GM10248 (cell line): Measurements from ENCODE around the gene CAPZB.

Experiments used
- CTCF ChIA-PET: fragments of 300-600 bp; sonication (Branson Sonifier 250); formaldehyde crosslinking; extraction: SDS; loops from one replicate; lab custom pipeline; 2021; ENCODE audit warnings: antibody characterized with exemption; lab: Yijun Ruan, JAX
- POLR2A ChIA-PET: fragments of 350-650 bp; sonication (Branson Sonifier 250); formaldehyde crosslinking; extraction: SDS; loops from one replicate; lab custom pipeline; 2020; ENCODE audit warnings: antibody characterized with exemption; lab: Yijun Ruan, JAX
- DNase-seq: peaks from one replicate; pipeline ENCODE4 v3.0.0; 2012; ENCODE audit errors: extremely low spot score
- CTCF ChIP-seq: IDR thresholded peaks from 2 replicates; pipeline ENCODE4 v1.5.1; 2012; ENCODE audit warnings: mild to moderate bottlenecking, low read depth; ENCODE audit errors: extremely low read depth, missing control alignments, control extremely low read depth

The CAPZB gene

GRCh38 chr1:19333587-19334354 lies 151.6 kb downstream of the CAPZB start:
- POLR2A ChIA-PET, result no interaction called here
- no peak for TF ChIP-seq CTCF
- CTCF ChIA-PET, result interaction anchor here (1.4 to 1.7 kb wide), 2 partner anchors 8 to 14 kb away, joined by 3 to 4 read pairs; no protein-coding TSS in a partner anchor
- DNase-seq, result no peak

- no peak for TF ChIP-seq CTCF
- ChIA-PET CTCF (interaction anchor here (1.7 kb wide), 1 partner anchor 9 kb away, joined by 4 read pairs; no protein-coding TSS in a partner anchor), POLR2A (no interaction called here)
- DNase-seq, result no peak
Observed at GRCh38 chr1:19332832-19333231, 152.5 kb downstream of the CAPZB start.

DNA sequence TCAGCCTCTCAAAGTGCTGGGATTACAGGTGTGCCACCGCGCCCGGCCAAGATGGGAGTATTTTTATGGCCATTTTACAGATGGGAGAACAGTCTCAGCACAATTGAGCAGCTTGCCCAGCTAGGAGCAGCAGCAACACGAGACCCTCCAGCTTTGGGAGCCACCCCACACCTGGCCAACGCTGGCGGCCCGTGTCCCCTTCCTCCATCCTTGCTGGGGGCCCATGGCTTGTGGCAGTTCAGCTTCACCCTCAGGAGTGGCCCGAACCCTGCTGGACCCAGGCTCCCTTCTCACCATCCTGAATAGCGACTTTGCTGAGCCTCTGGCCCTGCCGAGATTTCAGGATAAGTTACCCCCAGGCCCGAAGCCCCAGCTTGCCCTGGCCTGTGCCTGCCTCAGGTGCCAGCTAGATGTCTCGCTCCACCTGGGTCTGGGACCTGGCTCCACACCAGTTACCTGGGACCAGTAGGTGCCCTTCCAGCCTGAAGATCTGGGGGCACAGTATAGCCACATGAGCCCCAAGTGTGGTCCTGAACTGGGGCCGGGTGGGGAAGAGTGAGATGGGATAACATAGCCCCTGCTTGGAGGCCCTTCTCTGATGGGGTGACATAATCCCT lies 154.0 kb downstream of the CAPZB start:
- DNase-seq, result no peak
- no peak for TF ChIP-seq CTCF
- ChIA-PET POLR2A (no interaction called here), CTCF (interaction anchor here (1.1 to 3.0 kb wide), 2 partner anchors 10 to 15 kb away, joined by 7 to 17 read pairs; no protein-coding TSS in a partner anchor)

DNA sequence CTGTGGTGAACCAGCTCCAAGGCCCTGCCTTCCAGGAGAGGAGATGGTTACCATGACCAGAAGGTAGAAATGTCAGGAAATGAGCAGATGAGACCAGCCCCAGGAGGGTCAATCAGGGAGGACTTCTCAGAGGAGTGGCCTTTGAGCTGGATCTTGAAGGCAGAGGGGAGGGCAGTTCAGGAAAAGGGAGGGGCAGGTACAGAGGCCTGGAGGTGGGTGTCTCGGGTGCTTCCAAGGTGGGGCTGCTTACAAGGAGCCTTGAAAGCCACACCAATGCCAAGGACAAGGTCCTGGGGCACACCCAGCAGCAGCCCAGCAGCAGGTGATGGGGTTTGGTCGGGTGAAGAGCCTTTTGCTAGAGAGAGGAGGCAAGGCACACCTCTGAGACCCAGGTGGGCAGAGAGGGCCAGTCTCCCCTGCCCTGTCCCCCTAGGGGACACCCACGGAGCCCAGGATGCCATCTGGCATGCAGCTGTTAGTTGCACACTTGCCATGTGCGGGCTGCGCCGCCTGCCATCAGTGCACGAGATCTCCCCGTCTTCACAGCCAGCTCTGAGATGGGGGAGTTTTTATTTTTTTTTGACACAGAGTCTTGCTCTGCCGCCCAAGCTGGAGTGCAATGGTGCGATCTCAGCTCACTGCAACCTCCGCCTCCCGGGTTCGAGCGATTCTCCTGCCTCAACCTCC lies 154.7 kb downstream of the CAPZB start:
- no peak for DNase-seq
- CTCF ChIA-PET, result interaction anchor here (1.1 to 3.0 kb wide), 3 partner anchors 11 to 16 kb away, joined by 3 to 17 read pairs (median 7); no protein-coding TSS in a partner anchor
- TF ChIP-seq CTCF, result no peak
- POLR2A ChIA-PET, result interaction anchor here (1.1 kb wide), 1 partner anchor 18 kb away, joined by 3 read pairs; the partner anchor contains the start of gene SLC66A1

DNA sequence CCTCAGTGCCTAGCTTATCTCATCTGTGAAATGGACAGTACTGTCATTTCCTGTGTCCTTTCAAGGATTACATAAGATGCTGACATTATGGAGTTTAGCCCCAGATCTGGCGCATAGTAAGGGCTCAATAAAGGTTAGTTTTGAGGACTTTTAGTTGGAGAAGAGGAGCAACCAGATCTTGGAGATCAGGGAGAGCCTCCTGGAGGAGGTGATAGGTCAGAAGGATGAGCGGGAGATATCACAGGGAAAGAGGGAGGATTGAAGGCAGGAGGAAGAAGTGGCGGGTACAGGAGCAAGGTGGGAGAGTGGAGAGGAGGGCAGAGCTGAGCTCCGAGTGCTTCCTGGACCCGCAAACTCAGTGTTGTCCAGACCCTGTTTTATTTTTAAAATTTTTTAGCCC lies 155.7 kb downstream of the CAPZB start:
- CTCF ChIA-PET, result interaction anchor here (1.2 to 3.0 kb wide), 3 partner anchors 12 to 15 kb away, joined by 3 to 17 read pairs (median 4); no protein-coding TSS in a partner anchor

More for the DNA sequence above, 155.7 kb downstream of the CAPZB start:
- POLR2A ChIA-PET, result interaction anchor here (1.1 kb wide), 1 partner anchor 17 kb away, joined by 3 read pairs; the partner anchor contains the start of gene SLC66A1
- DNase-seq, result no peak
- TF ChIP-seq CTCF, result no peak
